Type B pancreatic cell (in vitro differentiated cells): ENCODE data around the gene EYA3. TPM values are rescaled to one million over a fixed set of nuclear protein-coding genes. Genes with fewer than 3 reads are reported as not detected.

Experiments used
- DNase-seq: peaks from one replicate; pipeline ENCODE4 v3.0.0; 2021; ENCODE audit warnings: mixed read lengths; ENCODE audit not compliant: unreplicated experiment; ENCODE audit errors: extremely low spot score
- H3K27ac Mint-ChIP-seq: 2 replicates; pipeline ENCODE4 v1.8.0; 2021; ENCODE audit warnings: mild to moderate bottlenecking, mixed read lengths
- H3K27me3 Mint-ChIP-seq: 2 replicates; pipeline ENCODE4 v1.8.0; 2021; ENCODE audit warnings: mixed read lengths
- H3K36me3 Mint-ChIP-seq: 2 replicates; pipeline ENCODE4 v1.8.0; 2021; ENCODE audit warnings: mixed read lengths
- H3K4me1 Mint-ChIP-seq: one replicate; pipeline ENCODE4 v1.8.0; 2021; ENCODE audit warnings: mixed read lengths; ENCODE audit not compliant: unreplicated experiment
- H3K4me3 Mint-ChIP-seq: 2 replicates; pipeline ENCODE4 v1.8.0; 2021; ENCODE audit warnings: mild to moderate bottlenecking, mixed read lengths
- H3K9me3 Mint-ChIP-seq: 2 replicates; pipeline ENCODE4 v1.8.0; 2021; ENCODE audit warnings: mixed read lengths
- total RNA-seq: library from RNA; stranded (reverse); gene quantifications from 2 replicates; pipeline ENCODE4 v1.2.1, GENCODE V29; 2021; ENCODE audit warnings: low replicate concordance
- TF ChIP-seq, protein P1 (sequence below): fragments of 200-600 bp; sonication (generic); conservative IDR thresholded peaks from 2 replicates; pipeline ENCODE4 v1.5.0; 2021; ENCODE audit warnings: antibody characterized with exemption, mild to moderate bottlenecking

EYA3 gene
- total RNA-seq, 1 donor from 2014 or later, result 35.4 TPM

DNA sequence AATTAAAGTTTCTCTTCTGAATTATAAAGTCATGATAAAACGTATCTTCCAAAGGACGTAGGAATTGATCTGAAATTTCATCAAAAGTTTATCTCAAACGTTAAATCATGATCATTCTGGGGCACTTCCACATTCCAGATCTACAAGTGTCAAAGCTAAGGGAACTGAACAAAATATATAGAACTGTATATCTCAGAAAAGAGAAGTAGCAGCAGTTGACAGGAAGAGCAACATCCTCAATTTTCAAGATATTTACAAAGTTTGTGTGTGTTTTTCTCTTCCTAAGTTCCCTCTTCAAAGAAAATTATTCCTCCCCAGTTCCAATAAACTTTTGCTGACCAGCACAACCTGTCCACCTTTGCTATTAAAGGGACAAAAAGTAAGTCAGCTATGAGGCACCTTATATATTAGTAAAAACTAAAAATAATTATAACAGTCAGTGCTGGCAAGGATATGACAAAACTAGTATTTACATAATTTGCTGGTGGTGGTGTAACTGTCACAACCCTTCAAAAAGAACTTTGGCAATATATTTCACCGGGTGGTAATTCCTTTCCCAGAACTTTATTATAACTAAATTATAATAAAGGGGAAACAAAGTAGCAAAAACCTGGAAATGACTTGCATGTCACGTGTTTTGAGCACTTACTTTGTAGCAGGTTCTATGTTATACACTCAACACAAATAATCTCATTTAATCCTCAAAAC, 38.5 kb upstream of the EYA3 start:
- Mint-ChIP-seq H3K4me3 (no peak overlapping the region), H3K9me3 (no peaks in the 10 kb centered on the region), H3K36me3 (no peaks in the 10 kb centered on the region), H3K27me3 (peaks cover 20% of the 10 kb centered on the region), H3K4me1 (no peaks in the 10 kb centered on the region), H3K27ac (no peak overlapping the region)
- TF ChIP-seq, protein P1, sequence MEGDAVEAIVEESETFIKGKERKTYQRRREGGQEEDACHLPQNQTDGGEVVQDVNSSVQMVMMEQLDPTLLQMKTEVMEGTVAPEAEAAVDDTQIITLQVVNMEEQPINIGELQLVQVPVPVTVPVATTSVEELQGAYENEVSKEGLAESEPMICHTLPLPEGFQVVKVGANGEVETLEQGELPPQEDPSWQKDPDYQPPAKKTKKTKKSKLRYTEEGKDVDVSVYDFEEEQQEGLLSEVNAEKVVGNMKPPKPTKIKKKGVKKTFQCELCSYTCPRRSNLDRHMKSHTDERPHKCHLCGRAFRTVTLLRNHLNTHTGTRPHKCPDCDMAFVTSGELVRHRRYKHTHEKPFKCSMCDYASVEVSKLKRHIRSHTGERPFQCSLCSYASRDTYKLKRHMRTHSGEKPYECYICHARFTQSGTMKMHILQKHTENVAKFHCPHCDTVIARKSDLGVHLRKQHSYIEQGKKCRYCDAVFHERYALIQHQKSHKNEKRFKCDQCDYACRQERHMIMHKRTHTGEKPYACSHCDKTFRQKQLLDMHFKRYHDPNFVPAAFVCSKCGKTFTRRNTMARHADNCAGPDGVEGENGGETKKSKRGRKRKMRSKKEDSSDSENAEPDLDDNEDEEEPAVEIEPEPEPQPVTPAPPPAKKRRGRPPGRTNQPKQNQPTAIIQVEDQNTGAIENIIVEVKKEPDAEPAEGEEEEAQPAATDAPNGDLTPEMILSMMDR, result no peak
- no peak for DNase-seq

DNA sequence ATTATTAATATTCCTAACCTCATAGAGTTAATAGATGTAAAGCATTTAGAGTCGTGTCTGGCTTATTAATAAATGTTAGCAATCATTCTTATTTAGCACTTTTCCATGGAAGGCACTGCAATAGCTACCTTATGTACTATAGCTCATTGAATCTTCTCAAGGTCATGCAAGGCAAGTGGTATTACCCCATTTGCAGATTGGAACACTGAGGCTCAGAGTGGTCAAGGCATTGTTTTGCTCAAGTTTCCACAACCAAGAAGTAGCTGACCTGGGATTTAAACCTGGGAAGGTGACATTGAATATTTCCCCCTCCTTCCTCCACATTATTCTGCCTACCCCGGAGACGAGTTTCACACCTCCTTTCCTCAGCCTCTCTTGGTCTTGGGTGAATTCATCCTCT, 37.8 kb upstream of the EYA3 start:
- Mint-ChIP-seq H3K27ac (no peak overlapping the region), H3K4me1 (no peaks in the 10 kb centered on the region), H3K4me3 (no peak overlapping the region), H3K27me3 (peaks cover 20% of the 10 kb centered on the region), H3K36me3 (no peaks in the 10 kb centered on the region), H3K9me3 (no peaks in the 10 kb centered on the region)
- TF ChIP-seq, protein P1, result no peak
- no peak for DNase-seq

DNA sequence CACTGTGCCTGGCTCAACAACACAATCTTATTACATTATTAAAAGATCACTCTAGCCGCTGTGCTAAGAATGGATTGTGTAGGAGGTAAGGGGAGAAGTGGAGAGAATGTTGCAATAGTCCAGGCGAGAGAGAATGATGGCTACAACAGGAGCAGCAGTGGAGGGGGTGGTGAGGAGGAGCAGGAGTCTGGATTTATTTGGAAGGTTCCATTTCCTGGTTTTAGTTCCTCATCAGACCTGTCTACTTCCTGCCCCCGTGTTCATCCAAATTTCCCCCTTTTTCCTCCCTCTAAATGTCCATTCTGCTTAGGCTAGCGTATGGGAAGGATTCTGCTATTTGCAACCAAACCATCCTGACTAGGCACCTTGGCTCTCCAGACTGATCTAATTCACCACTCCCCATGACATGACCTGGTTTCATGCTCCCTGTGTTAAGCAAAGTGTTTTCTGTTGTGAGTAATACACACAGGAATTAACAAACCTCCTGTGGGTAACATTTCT, 35.1 kb upstream of the EYA3 start:
- H3K4me3 Mint-ChIP-seq, result no peak overlapping the region
- no peak overlapping the region for H3K27ac Mint-ChIP-seq

DNA sequence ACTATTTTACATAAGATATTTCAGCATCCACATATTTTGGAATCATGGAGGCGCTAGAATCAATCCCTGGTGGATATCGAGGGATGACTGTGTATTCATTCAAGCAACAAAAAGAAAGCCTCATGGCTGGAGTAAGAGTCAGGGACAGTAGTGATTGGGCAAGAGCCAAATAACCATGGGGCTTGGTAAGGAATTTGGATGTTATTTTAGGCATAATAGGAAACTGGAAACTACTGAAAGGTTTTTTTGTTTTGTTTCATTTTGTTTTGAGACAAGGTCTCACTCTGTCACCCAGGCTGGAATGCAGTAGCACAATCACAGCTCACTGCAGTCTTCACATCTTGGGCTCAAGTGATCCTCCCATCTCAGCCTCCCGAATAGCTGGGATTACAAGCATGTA, 33.8 kb upstream of the EYA3 start:
- TF ChIP-seq, protein P1, result no peak
- no peak for DNase-seq
- Mint-ChIP-seq H3K36me3 (no peaks in the 10 kb centered on the region), H3K4me3 (no peak overlapping the region), H3K27ac (no peak overlapping the region), H3K27me3 (peaks cover 7% of the 10 kb centered on the region), H3K9me3 (no peaks in the 10 kb centered on the region), H3K4me1 (no peaks in the 10 kb centered on the region)

More for the DNA sequence above, 35.1 kb upstream of the EYA3 start:
- no peak for DNase-seq
- TF ChIP-seq, protein P1, result no peak
- H3K27me3 Mint-ChIP-seq, result peaks cover 14% of the 10 kb centered on the region
- H3K36me3 Mint-ChIP-seq, result no peaks in the 10 kb centered on the region
- no peaks in the 10 kb centered on the region for H3K9me3 Mint-ChIP-seq
- no peaks in the 10 kb centered on the region for H3K4me1 Mint-ChIP-seq

DNA sequence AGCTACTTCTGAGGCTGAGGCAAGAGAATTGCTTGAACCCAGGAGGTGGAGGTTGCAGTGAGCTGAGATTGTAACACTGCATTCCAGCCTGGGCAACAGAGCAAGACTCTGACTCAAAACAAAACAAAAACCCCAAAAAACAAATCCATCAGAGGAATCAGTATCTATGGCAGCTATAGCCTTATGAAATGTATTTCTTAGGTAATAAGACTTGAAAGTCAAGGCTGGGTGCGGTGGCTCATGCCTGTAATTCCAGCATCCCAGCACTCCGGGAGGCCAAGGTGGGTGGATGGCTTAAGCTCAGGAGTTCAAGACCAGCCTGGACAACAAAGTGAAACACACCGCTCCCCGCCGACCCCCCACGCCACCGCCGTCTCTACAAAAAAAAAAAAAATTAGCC, 31.1 kb upstream of the EYA3 start:
- Mint-ChIP-seq H3K36me3 (no peaks in the 10 kb centered on the region), H3K4me3 (no peak overlapping the region), H3K9me3 (no peaks in the 10 kb centered on the region), H3K27ac (no peak overlapping the region), H3K4me1 (no peaks in the 10 kb centered on the region), H3K27me3 (no peaks in the 10 kb centered on the region)
- DNase-seq, result no peak
- TF ChIP-seq, protein P1, result no peak
